HepG2 (cell line): Measurements from ENCODE around the gene FEM1B. TPM values are rescaled to one million over a fixed set of nuclear protein-coding genes. Genes with fewer than 3 reads are reported as not detected.

ENCODE experiments used
- ATAC-seq: fragments of 200-7000 bp; cut with Tn5 transposase; 3 replicates; pipeline ENCODE4 v1.9.1; 2020; ENCODE audit warnings: mild to moderate bottlenecking, moderate library complexity
- BruUV-seq: library from RNA; stranded (reverse); fragments of 400-500 nt; replicated peaks from 2 replicates; lab custom pipeline; 2021; lab: Mats Ljungman, UMichigan
- CTCF ChIA-PET: fragments of 300-600 bp; formaldehyde crosslinking; extraction: SDS; loops from one replicate; lab custom pipeline; 2021; ENCODE audit warnings: low total read pairs, inconsistent platforms, low intra/inter-chr PET ratio; lab: Yijun Ruan, JAX
- POLR2A ChIA-PET: fragments of 350-600 bp; sonication (Branson Sonifier 250); formaldehyde crosslinking; loops from one replicate; lab custom pipeline; 2020; ENCODE audit warnings: antibody characterized with exemption, inconsistent platforms; lab: Yijun Ruan, JAX
- DNase-seq: peaks from one replicate; pipeline ENCODE4 v3.0.0-alpha.2; 2015; ENCODE audit warnings: low spot score
- FAIRE-seq: peaks from 3 replicates; lab custom pipeline; 2011; peaks lifted over from hg19 to GRCh38; lab: Jason Lieb, UNC
- H2AFZ ChIP-seq: one replicate; pipeline ENCODE4 v1.6.1; 2011; ENCODE audit warnings: low read length, inconsistent platforms
- H3K27ac ChIP-seq: fragments of 300-600 bp; 3 replicates; pipeline ENCODE4 v1.8.0; 2011; ENCODE audit warnings: mixed run types, mild to moderate bottlenecking, mixed read lengths, low read length, inconsistent platforms; ENCODE audit not compliant: insufficient read depth; ENCODE audit errors: extremely low read length
- H3K27me3 ChIP-seq, 2 experiments: fragments of 200-600 bp in 1 of 2; 2 replicates in 1 of 2; 3 replicates in 1 of 2; pipeline versions ENCODE4 v1.6.0 to v1.8.0; 2011; ENCODE audit warnings: low read length in 2 of 2, mild to moderate bottlenecking in 2 of 2, moderate library complexity in 2 of 2, inconsistent platforms in 1 of 2; ENCODE audit not compliant: insufficient read depth in 2 of 2, control insufficient read depth in 1 of 2
- H3K36me3 ChIP-seq, 2 experiments: fragments of 200-600 bp in 1 of 2; replicated peaks in 1 of 2; 2 replicates in 1 of 2; 3 replicates in 1 of 2; pipeline versions ENCODE4 v1.5.1 to v1.8.0; 2011; ENCODE audit warnings: low read length in 2 of 2, inconsistent platforms in 1 of 2; ENCODE audit not compliant: insufficient read depth in 2 of 2, control insufficient read depth in 1 of 2
- H3K4me1 ChIP-seq: 2 replicates; pipeline ENCODE4 v1.5.1; 2012; ENCODE audit warnings: low read length, inconsistent platforms; ENCODE audit not compliant: insufficient read depth
- H3K4me2 ChIP-seq: 2 replicates; pipeline ENCODE4 v1.6.0; 2011; ENCODE audit warnings: low read depth, low read length, inconsistent platforms
- H3K4me3 ChIP-seq, 3 experiments: fragments of 200-600 bp in 1 of 3; sonication (generic), shearing (Covaris generic) in 1 of 3; replicated peaks in 1 of 3; 2 replicates each; pipeline ENCODE4 v1.5.1; 2011 to 2016; ENCODE audit warnings: low read length in 3 of 3, inconsistent platforms in 2 of 3, low read depth in 2 of 3, mild to moderate bottlenecking in 2 of 3, control low read depth in 1 of 3, mixed read lengths in 1 of 3; ENCODE audit not compliant: insufficient read depth in 1 of 3
- H3K79me2 ChIP-seq: one replicate; pipeline ENCODE4 v1.6.1; 2011; ENCODE audit warnings: low read length, inconsistent platforms; ENCODE audit not compliant: insufficient read depth
- H3K9ac ChIP-seq: 2 replicates; pipeline ENCODE4 v1.6.0; 2011; ENCODE audit warnings: mild to moderate bottlenecking, low read depth, low read length, inconsistent platforms; ENCODE audit not compliant: insufficient read depth
- H3K9me3 ChIP-seq: 2 replicates; pipeline ENCODE4 v1.5.1; 2012; ENCODE audit warnings: mild to moderate bottlenecking, low read length
- H4K20me1 ChIP-seq: 2 replicates; pipeline ENCODE4 v1.6.0; 2011; ENCODE audit warnings: inconsistent platforms, mild to moderate bottlenecking, low read length, moderate library complexity; ENCODE audit not compliant: insufficient read depth
- ADNP ChIP-seq: sonication (generic); formaldehyde crosslinking; IDR thresholded peaks from 2 replicates; pipeline ENCODE4 v1.4.0; 2020; ENCODE audit warnings: missing genetic modification reagents
- DMAP1 ChIP-seq: IDR thresholded peaks from 2 replicates; pipeline ENCODE4 v1.6.1; 2016
- DNMT1 ChIP-seq: sonication (generic); formaldehyde crosslinking; IDR thresholded peaks from 2 replicates; pipeline ENCODE4 v1.5.1; 2020; ENCODE audit warnings: mild to moderate bottlenecking, missing genetic modification reagents
- PHF20 ChIP-seq: sonication (generic); formaldehyde crosslinking; IDR thresholded peaks from 2 replicates; pipeline ENCODE4 v1.5.0; 2020; ENCODE audit warnings: mild to moderate bottlenecking, missing genetic modification reagents
- SALL1 ChIP-seq: sonication (generic); formaldehyde crosslinking; IDR thresholded peaks from 2 replicates; pipeline ENCODE4 v1.8.0; 2022; ENCODE audit warnings: mild to moderate bottlenecking, missing genetic modification reagents
- TBX2 ChIP-seq: sonication (generic); formaldehyde crosslinking; IDR thresholded peaks from 2 replicates; pipeline ENCODE4 v1.5.0; 2020; ENCODE audit warnings: missing genetic modification reagents, mild to moderate bottlenecking, borderline replicate concordance
- ZNF703 ChIP-seq: sonication (generic); formaldehyde crosslinking; IDR thresholded peaks from 2 replicates; pipeline ENCODE4 v1.5.1; 2020; ENCODE audit warnings: missing genetic modification reagents, mild to moderate bottlenecking, moderate library complexity, borderline replicate concordance
- WGBS: methylation state at CpG from one replicate; pipeline ENCODE4 v1.1.6; 2017; ENCODE audit warnings: low lambda C conversion rate; 5-methylcytosine and 5-hydroxymethylcytosine counted together
- in situ Hi-C: cut with HindIII; loops from 2 replicates; pipeline ENCODE4 v1.10.0; 2017; ENCODE audit warnings: low pct_unique_long_range_greater_than_20kb; ENCODE audit not compliant: extremely low pct_ligation_motif_present
- intact Hi-C: fragments of 100-400 bp; cut with micrococcal nuclease; formaldehyde crosslinking; loops from one replicate; pipeline ENCODE4 v1.10.0; 2022; ENCODE audit not compliant: unreplicated experiment
- polyA plus RNA-seq, 8 experiments: library from polyadenylated mRNA; depleted of rRNA in 3 of 8; stranded (reverse) in 7 of 8; unstranded in 1 of 8; fragments of >200 nt; fragmentation: Illumina TruSeq in 4 of 8; extraction: Trizol in 4 of 8; gene quantifications; 2 replicates each; pipeline versions ENCODE4 v1.2.1 to v1.2.3, GENCODE V29; 2011 to 2016; ENCODE audit warnings: low read depth in 4 of 8, missing spikeins in 1 of 8, mixed read lengths in 1 of 8; ENCODE audit not compliant: insufficient read depth in 1 of 8
- total RNA-seq, 5 experiments: library from RNA; depleted of rRNA; stranded (reverse); fragments of >200 nt; fragmentation: Illumina TruSeq; extraction: Trizol; gene quantifications; 2 replicates each; pipeline ENCODE4 v1.2.3, GENCODE V29; 2016; ENCODE audit warnings: low read depth in 1 of 5
- TF ChIP-seq, protein P1 (sequence below), 2 experiments: sonication (generic) in 1 of 2; formaldehyde crosslinking in 1 of 2; IDR thresholded peaks; 2 replicates each; pipeline versions ENCODE4 v1.6.1 to v1.9.0; 2014 to 2022; ENCODE audit warnings: antibody characterized with exemption in 1 of 2, borderline replicate concordance in 1 of 2, inconsistent platforms in 1 of 2, low read depth in 1 of 2, missing genetic modification reagents in 1 of 2
- TF ChIP-seq, protein P2 (sequence below): sonication (generic); formaldehyde crosslinking; IDR thresholded peaks from 2 replicates; pipeline ENCODE4 v1.8.0; 2023; ENCODE audit warnings: mild to moderate bottlenecking, missing genetic modification reagents

The FEM1B gene
- total and polyA plus RNA-seq, 2 of the 13 experiments (the other 11 are each of a cell fraction or from before 2014, with no cell fraction given) = 38.1 to 40.0 TPM

GRCh38 chr15:68265081-68265480, 12.5 kb upstream of the FEM1B start (continued):
- TF ChIP-seq, protein P1, sequence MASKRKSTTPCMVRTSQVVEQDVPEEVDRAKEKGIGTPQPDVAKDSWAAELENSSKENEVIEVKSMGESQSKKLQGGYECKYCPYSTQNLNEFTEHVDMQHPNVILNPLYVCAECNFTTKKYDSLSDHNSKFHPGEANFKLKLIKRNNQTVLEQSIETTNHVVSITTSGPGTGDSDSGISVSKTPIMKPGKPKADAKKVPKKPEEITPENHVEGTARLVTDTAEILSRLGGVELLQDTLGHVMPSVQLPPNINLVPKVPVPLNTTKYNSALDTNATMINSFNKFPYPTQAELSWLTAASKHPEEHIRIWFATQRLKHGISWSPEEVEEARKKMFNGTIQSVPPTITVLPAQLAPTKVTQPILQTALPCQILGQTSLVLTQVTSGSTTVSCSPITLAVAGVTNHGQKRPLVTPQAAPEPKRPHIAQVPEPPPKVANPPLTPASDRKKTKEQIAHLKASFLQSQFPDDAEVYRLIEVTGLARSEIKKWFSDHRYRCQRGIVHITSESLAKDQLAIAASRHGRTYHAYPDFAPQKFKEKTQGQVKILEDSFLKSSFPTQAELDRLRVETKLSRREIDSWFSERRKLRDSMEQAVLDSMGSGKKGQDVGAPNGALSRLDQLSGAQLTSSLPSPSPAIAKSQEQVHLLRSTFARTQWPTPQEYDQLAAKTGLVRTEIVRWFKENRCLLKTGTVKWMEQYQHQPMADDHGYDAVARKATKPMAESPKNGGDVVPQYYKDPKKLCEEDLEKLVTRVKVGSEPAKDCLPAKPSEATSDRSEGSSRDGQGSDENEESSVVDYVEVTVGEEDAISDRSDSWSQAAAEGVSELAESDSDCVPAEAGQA (IDR thresholded peaks at IDR 0.05; ENCODE audit: low read depth) = no peak
- TF ChIP-seq, protein P1 (CRISPR knock-in tag; IDR thresholded peaks at IDR 0.05; ENCODE audit: borderline replicate concordance) = no peak

GRCh38 chr15:68265674-68266073, 11.9 kb upstream of the FEM1B start:
- no peak for DNase-seq
- intact Hi-C loops = no loop called here
- no peak for FAIRE-seq
- no peak for ATAC-seq
- in situ Hi-C loops = no loop called here
- TF ChIP-seq ZNF703 (CRISPR knock-in tag) = no peak
- no peak for TF ChIP-seq PHF20
- TF ChIP-seq SALL1 (CRISPR knock-in tag) = no peak
- no peak for TF ChIP-seq DMAP1 (CRISPR knock-in tag)
- no peak for TF ChIP-seq ADNP (CRISPR knock-in tag)
- TF ChIP-seq TBX2 (CRISPR knock-in tag) = no peak
- TF ChIP-seq, protein P2, sequence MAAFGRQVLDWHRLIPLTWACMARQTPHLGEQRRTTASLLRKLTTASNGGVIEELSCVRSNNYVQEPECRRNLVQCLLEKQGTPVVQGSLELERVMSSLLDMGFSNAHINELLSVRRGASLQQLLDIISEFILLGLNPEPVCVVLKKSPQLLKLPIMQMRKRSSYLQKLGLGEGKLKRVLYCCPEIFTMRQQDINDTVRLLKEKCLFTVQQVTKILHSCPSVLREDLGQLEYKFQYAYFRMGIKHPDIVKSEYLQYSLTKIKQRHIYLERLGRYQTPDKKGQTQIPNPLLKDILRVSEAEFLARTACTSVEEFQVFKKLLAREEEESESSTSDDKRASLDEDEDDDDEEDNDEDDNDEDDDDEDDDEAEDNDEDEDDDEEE (CRISPR knock-in tag) = no peak
- no peak for TF ChIP-seq DNMT1 (CRISPR knock-in tag)
- H3K27me3 ChIP-seq = no peaks in the 10 kb centered on the region
- no peaks in the 10 kb centered on the region for H3K36me3 ChIP-seq
- H4K20me1 ChIP-seq = no peaks in the 10 kb centered on the region
- no peak overlapping the region for H3K4me2 ChIP-seq
- ChIA-PET POLR2A (interaction anchor here (2.8 kb wide), 1 partner anchor 12 kb away, joined by 9 read pairs; the partner anchor contains the start of gene FEM1B), CTCF (no interaction called here)
- H3K9ac ChIP-seq = no peak overlapping the region
- peaks cover 7% of the 10 kb centered on the region for H3K4me1 ChIP-seq
- H2AFZ ChIP-seq = no peak overlapping the region
- WGBS = 48% methylated on average over 3 of the region's 3 CpGs
- H3K79me2 ChIP-seq = no peaks in the 10 kb centered on the region
- H3K27ac ChIP-seq = no peak overlapping the region
- no peak overlapping the region for H3K4me3 ChIP-seq
- BruUV-seq = no TSS peak
- no peaks in the 10 kb centered on the region for H3K9me3 ChIP-seq
